WTC11 (cell line): ENCODE data around the gene RARA. TPM values are rescaled to one million over a fixed set of nuclear protein-coding genes. Genes with fewer than 3 reads are reported as not detected.

ENCODE experiments used
- ATAC-seq: fragments of 200-7000 bp; cut with Tn5 transposase; 2 replicates; pipeline ENCODE4 v1.10.0; 2021; ENCODE audit warnings: mild to moderate bottlenecking, moderate library complexity
- CTCF ChIA-PET: fragments of 300-600 bp; sonication (Branson Sonifier 250); formaldehyde crosslinking; loops from one replicate; lab custom pipeline; 2021; ENCODE audit warnings: antibody characterized with exemption; lab: Charles Lee
- POLR2A ChIA-PET: fragments of 350-600 bp; sonication (Branson Sonifier 250); formaldehyde crosslinking; loops from one replicate; lab custom pipeline; 2021; ENCODE audit warnings: antibody characterized with exemption; lab: Charles Lee
- DNase-seq: peaks from one replicate; pipeline ENCODE4 v3.0.0; 2021; ENCODE audit warnings: low spot score
- H3K27ac Mint-ChIP-seq: 2 replicates; pipeline ENCODE4 v1.8.0; 2021; ENCODE audit warnings: mixed read lengths
- H3K27me3 Mint-ChIP-seq: 2 replicates; pipeline ENCODE4 v1.8.0; 2021; ENCODE audit warnings: low read depth, mild to moderate bottlenecking, moderate library complexity, mixed read lengths
- H3K36me3 Mint-ChIP-seq: 2 replicates; pipeline ENCODE4 v1.8.0; 2021; ENCODE audit warnings: mixed read lengths
- H3K4me1 Mint-ChIP-seq: 2 replicates; pipeline ENCODE4 v1.8.0; 2022; ENCODE audit warnings: mixed read lengths
- H3K4me3 Mint-ChIP-seq: 2 replicates; pipeline ENCODE4 v1.8.0; 2021; ENCODE audit warnings: mild to moderate bottlenecking, moderate library complexity, mixed read lengths
- H3K9me3 Mint-ChIP-seq: 2 replicates; pipeline ENCODE4 v1.8.0; 2021; ENCODE audit warnings: mixed read lengths
- ATF1 ChIP-seq: sonication (generic); formaldehyde crosslinking; IDR thresholded peaks from 2 replicates; pipeline ENCODE4 v1.8.1; 2023; ENCODE audit warnings: mild to moderate bottlenecking, moderate library complexity, missing genetic modification reagents
- CREB1 ChIP-seq: sonication (generic); formaldehyde crosslinking; IDR thresholded peaks from 2 replicates; pipeline ENCODE4 v1.8.0; 2023; ENCODE audit warnings: mild to moderate bottlenecking, missing genetic modification reagents
- EMX1 ChIP-seq: fragments of 250-450 bp; sonication (Bioruptor Pico); IDR thresholded peaks from 2 replicates; pipeline ENCODE4 v1.8.0; 2021; ENCODE audit warnings: mild to moderate bottlenecking
- ETV6 ChIP-seq: sonication (generic); formaldehyde crosslinking; IDR thresholded peaks from 2 replicates; pipeline ENCODE4 v1.8.1; 2022; ENCODE audit warnings: mild to moderate bottlenecking, missing genetic modification reagents
- JAZF1 ChIP-seq: fragments of 250-450 bp; sonication (Bioruptor Pico); IDR thresholded peaks from 2 replicates; pipeline ENCODE4 v1.9.0; 2021; ENCODE audit warnings: moderate library complexity, mild to moderate bottlenecking, inconsistent platforms
- KAT7 ChIP-seq: sonication (generic); formaldehyde crosslinking; IDR thresholded peaks from 2 replicates; pipeline ENCODE4 v1.8.1; 2023; ENCODE audit warnings: missing genetic modification reagents, mild to moderate bottlenecking, borderline replicate concordance
- NR1H2 ChIP-seq: sonication (generic); formaldehyde crosslinking; IDR thresholded peaks from 2 replicates; pipeline ENCODE4 v1.9.0; 2021; ENCODE audit warnings: mild to moderate bottlenecking, moderate library complexity, missing genetic modification reagents
- NR2C2 ChIP-seq: sonication (generic); formaldehyde crosslinking; IDR thresholded peaks from 2 replicates; pipeline ENCODE4 v1.8.0; 2022; ENCODE audit warnings: mild to moderate bottlenecking, missing genetic modification reagents
- ZNF232 ChIP-seq: sonication (generic); formaldehyde crosslinking; IDR thresholded peaks from 2 replicates; pipeline ENCODE4 v1.8.0; 2022; ENCODE audit warnings: mild to moderate bottlenecking, missing genetic modification reagents
- ZNF396 ChIP-seq: fragments of 250-450 bp; sonication (Bioruptor Pico); IDR thresholded peaks from 2 replicates; pipeline ENCODE4 v1.8.0; 2021; ENCODE audit warnings: mild to moderate bottlenecking, moderate library complexity, borderline replicate concordance
- ZNF423 ChIP-seq: fragments of 250-450 bp; sonication (Bioruptor Pico); IDR thresholded peaks from 2 replicates; pipeline ENCODE4 v2.1.2; 2022; ENCODE audit warnings: mild to moderate bottlenecking, moderate library complexity
- total RNA-seq: library from RNA; stranded (reverse); gene quantifications from 3 replicates; pipeline ENCODE4 v1.2.3, GENCODE V29; 2021
- TF ChIP-seq, protein P1 (sequence below): sonication (generic); formaldehyde crosslinking; IDR thresholded peaks from 2 replicates; pipeline ENCODE4 v1.8.1; 2023; ENCODE audit warnings: mild to moderate bottlenecking, missing genetic modification reagents, borderline replicate concordance
- TF ChIP-seq, protein P2 (sequence below): sonication (generic); formaldehyde crosslinking; IDR thresholded peaks from 2 replicates; pipeline ENCODE4 v1.8.1; 2023; ENCODE audit warnings: mild to moderate bottlenecking, missing genetic modification reagents
- TF ChIP-seq, protein P3 (sequence below): sonication (generic); formaldehyde crosslinking; IDR thresholded peaks from 2 replicates; pipeline ENCODE4 v1.8.0; 2022; ENCODE audit warnings: mild to moderate bottlenecking, missing genetic modification reagents
- TF ChIP-seq, protein P4 (sequence below): sonication (generic); formaldehyde crosslinking; IDR thresholded peaks from 2 replicates; pipeline ENCODE4 v1.8.1; 2022; ENCODE audit warnings: mild to moderate bottlenecking, moderate library complexity, missing genetic modification reagents
- TF ChIP-seq, protein P5 (sequence below): sonication (generic); formaldehyde crosslinking; conservative IDR thresholded peaks from 2 replicates; pipeline ENCODE4 v1.8.1; 2022; ENCODE audit warnings: mild to moderate bottlenecking, missing genetic modification reagents
- TF ChIP-seq, protein P6 (sequence below): sonication (generic); formaldehyde crosslinking; IDR thresholded peaks from 2 replicates; pipeline ENCODE4 v1.8.0; 2023; ENCODE audit warnings: missing genetic modification reagents, mild to moderate bottlenecking, borderline replicate concordance
- TF ChIP-seq, protein P7 (sequence below): sonication (generic); formaldehyde crosslinking; IDR thresholded peaks from 2 replicates; pipeline ENCODE4 v1.8.0; 2023; ENCODE audit warnings: mild to moderate bottlenecking, missing genetic modification reagents

RARA gene
- total RNA-seq, 1 experiment from 2014 or later = 20.7 TPM

DNA sequence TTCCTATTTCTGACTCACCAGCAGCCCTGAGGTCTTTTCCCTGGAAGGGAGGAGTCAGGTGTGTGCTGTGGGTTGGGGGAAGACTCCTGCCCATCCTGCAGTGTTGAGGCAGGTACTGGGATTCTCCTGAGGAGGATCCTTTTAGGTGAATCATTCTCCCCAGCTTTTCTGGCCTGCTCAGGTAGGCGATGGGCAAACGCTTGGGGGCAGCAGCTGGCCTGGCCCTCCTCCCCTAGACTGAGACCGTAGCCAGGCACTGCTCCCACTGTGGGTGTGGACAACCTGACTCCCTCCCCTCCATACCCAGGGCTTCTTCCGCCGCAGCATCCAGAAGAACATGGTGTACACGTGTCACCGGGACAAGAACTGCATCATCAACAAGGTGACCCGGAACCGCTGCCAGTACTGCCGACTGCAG lies 40.5 kb downstream of the RARA start (continued):
- TF ChIP-seq, protein P1, sequence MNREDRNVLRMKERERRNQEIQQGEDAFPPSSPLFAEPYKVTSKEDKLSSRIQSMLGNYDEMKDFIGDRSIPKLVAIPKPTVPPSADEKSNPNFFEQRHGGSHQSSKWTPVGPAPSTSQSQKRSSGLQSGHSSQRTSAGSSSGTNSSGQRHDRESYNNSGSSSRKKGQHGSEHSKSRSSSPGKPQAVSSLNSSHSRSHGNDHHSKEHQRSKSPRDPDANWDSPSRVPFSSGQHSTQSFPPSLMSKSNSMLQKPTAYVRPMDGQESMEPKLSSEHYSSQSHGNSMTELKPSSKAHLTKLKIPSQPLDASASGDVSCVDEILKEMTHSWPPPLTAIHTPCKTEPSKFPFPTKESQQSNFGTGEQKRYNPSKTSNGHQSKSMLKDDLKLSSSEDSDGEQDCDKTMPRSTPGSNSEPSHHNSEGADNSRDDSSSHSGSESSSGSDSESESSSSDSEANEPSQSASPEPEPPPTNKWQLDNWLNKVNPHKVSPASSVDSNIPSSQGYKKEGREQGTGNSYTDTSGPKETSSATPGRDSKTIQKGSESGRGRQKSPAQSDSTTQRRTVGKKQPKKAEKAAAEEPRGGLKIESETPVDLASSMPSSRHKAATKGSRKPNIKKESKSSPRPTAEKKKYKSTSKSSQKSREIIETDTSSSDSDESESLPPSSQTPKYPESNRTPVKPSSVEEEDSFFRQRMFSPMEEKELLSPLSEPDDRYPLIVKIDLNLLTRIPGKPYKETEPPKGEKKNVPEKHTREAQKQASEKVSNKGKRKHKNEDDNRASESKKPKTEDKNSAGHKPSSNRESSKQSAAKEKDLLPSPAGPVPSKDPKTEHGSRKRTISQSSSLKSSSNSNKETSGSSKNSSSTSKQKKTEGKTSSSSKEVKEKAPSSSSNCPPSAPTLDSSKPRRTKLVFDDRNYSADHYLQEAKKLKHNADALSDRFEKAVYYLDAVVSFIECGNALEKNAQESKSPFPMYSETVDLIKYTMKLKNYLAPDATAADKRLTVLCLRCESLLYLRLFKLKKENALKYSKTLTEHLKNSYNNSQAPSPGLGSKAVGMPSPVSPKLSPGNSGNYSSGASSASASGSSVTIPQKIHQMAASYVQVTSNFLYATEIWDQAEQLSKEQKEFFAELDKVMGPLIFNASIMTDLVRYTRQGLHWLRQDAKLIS = no peak
- no peak for TF ChIP-seq KAT7 (CRISPR knock-in tag)
- TF ChIP-seq ATF1 (CRISPR knock-in tag) = no peak
- TF ChIP-seq, protein P2, sequence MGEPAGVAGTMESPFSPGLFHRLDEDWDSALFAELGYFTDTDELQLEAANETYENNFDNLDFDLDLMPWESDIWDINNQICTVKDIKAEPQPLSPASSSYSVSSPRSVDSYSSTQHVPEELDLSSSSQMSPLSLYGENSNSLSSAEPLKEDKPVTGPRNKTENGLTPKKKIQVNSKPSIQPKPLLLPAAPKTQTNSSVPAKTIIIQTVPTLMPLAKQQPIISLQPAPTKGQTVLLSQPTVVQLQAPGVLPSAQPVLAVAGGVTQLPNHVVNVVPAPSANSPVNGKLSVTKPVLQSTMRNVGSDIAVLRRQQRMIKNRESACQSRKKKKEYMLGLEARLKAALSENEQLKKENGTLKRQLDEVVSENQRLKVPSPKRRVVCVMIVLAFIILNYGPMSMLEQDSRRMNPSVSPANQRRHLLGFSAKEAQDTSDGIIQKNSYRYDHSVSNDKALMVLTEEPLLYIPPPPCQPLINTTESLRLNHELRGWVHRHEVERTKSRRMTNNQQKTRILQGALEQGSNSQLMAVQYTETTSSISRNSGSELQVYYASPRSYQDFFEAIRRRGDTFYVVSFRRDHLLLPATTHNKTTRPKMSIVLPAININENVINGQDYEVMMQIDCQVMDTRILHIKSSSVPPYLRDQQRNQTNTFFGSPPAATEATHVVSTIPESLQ (CRISPR knock-in tag) = no peak
- TF ChIP-seq, protein P3, sequence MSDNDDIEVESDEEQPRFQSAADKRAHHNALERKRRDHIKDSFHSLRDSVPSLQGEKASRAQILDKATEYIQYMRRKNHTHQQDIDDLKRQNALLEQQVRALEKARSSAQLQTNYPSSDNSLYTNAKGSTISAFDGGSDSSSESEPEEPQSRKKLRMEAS (CRISPR knock-in tag) = no peak
- no peak for TF ChIP-seq ZNF232 (CRISPR knock-in tag)
- no peak for TF ChIP-seq CREB1

DNA sequence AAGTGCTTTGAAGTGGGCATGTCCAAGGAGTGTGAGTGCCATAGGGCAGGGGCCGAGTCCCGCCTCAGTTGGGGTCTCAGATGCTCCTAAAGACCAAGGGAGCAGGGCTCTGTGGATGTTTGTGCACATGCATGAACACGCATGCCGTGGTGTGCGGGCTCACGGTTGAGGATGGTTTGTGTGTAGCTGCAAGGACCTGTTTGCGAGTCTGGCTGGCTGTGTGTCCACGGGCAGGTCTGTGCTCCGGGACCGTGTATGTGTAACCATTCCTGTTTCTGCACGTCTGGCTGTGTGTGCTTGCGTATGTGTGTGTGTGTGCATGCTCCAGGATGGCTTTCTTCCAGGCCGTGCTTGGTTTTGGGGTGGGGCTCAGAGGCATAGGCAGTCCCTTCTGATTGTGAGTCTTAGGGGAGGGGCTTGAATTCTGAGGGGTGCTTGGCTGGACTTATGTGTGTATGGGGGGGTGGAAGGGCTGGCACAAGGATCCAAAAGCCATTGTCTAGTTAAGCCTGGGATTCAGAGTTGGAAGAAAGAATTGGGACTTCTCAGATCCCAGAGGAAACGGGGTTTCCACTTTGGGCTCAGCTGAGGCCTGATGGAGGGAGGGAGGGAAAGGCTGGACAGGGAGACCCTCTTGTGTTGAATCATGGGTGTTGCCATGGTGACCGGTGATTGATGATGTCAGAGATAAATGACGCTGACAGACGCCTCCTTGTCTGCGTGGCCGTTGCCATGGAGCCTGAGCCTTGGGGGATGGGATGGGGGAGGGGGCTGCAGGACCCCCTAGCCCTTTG lies 41.1 kb downstream of the RARA start:
- H3K27ac Mint-ChIP-seq = no peak overlapping the region
- H3K4me3 Mint-ChIP-seq = peak overlapping the region; percentile 28; the same call in 1 of the 2 replicates
- DNase-seq = no peak
- peaks cover 27% of the 10 kb centered on the region for H3K27me3 Mint-ChIP-seq
- ChIA-PET POLR2A (no interaction called here), CTCF (interaction anchor here (1.5 to 6.2 kb wide), 5 partner anchors 14 to 210 kb away, joined by 6 to 259 read pairs (median 7); partner anchors contain the start of genes GJD3, RARA and WIPF2)
- peaks cover 79% of the 10 kb centered on the region for H3K4me1 Mint-ChIP-seq
- peaks cover 16% of the 10 kb centered on the region for H3K36me3 Mint-ChIP-seq
- no peaks in the 10 kb centered on the region for H3K9me3 Mint-ChIP-seq
- ATAC-seq = no peak
- TF ChIP-seq ZNF423 (CRISPR knock-in tag) (no peak), NR2C2 (no peak), ATF1 (CRISPR knock-in tag) (no peak), ETV6 (no peak), EMX1 (no peak), ZNF396 (CRISPR knock-in tag) (no peak), JAZF1 (no peak), NR1H2 (CRISPR knock-in tag) (no peak)
- TF ChIP-seq, protein P4, sequence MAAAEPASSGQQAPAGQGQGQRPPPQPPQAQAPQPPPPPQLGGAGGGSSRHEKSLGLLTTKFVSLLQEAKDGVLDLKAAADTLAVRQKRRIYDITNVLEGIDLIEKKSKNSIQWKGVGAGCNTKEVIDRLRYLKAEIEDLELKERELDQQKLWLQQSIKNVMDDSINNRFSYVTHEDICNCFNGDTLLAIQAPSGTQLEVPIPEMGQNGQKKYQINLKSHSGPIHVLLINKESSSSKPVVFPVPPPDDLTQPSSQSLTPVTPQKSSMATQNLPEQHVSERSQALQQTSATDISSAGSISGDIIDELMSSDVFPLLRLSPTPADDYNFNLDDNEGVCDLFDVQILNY (CRISPR knock-in tag) = no peak
- TF ChIP-seq, protein P5, sequence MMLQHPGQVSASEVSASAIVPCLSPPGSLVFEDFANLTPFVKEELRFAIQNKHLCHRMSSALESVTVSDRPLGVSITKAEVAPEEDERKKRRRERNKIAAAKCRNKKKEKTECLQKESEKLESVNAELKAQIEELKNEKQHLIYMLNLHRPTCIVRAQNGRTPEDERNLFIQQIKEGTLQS (CRISPR knock-in tag) = no peak
- TF ChIP-seq, protein P6, sequence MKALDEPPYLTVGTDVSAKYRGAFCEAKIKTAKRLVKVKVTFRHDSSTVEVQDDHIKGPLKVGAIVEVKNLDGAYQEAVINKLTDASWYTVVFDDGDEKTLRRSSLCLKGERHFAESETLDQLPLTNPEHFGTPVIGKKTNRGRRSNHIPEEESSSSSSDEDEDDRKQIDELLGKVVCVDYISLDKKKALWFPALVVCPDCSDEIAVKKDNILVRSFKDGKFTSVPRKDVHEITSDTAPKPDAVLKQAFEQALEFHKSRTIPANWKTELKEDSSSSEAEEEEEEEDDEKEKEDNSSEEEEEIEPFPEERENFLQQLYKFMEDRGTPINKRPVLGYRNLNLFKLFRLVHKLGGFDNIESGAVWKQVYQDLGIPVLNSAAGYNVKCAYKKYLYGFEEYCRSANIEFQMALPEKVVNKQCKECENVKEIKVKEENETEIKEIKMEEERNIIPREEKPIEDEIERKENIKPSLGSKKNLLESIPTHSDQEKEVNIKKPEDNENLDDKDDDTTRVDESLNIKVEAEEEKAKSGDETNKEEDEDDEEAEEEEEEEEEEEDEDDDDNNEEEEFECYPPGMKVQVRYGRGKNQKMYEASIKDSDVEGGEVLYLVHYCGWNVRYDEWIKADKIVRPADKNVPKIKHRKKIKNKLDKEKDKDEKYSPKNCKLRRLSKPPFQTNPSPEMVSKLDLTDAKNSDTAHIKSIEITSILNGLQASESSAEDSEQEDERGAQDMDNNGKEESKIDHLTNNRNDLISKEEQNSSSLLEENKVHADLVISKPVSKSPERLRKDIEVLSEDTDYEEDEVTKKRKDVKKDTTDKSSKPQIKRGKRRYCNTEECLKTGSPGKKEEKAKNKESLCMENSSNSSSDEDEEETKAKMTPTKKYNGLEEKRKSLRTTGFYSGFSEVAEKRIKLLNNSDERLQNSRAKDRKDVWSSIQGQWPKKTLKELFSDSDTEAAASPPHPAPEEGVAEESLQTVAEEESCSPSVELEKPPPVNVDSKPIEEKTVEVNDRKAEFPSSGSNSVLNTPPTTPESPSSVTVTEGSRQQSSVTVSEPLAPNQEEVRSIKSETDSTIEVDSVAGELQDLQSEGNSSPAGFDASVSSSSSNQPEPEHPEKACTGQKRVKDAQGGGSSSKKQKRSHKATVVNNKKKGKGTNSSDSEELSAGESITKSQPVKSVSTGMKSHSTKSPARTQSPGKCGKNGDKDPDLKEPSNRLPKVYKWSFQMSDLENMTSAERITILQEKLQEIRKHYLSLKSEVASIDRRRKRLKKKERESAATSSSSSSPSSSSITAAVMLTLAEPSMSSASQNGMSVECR (CRISPR knock-in tag) = no peak
- TF ChIP-seq, protein P7, sequence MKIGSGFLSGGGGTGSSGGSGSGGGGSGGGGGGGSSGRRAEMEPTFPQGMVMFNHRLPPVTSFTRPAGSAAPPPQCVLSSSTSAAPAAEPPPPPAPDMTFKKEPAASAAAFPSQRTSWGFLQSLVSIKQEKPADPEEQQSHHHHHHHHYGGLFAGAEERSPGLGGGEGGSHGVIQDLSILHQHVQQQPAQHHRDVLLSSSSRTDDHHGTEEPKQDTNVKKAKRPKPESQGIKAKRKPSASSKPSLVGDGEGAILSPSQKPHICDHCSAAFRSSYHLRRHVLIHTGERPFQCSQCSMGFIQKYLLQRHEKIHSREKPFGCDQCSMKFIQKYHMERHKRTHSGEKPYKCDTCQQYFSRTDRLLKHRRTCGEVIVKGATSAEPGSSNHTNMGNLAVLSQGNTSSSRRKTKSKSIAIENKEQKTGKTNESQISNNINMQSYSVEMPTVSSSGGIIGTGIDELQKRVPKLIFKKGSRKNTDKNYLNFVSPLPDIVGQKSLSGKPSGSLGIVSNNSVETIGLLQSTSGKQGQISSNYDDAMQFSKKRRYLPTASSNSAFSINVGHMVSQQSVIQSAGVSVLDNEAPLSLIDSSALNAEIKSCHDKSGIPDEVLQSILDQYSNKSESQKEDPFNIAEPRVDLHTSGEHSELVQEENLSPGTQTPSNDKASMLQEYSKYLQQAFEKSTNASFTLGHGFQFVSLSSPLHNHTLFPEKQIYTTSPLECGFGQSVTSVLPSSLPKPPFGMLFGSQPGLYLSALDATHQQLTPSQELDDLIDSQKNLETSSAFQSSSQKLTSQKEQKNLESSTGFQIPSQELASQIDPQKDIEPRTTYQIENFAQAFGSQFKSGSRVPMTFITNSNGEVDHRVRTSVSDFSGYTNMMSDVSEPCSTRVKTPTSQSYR (CRISPR knock-in tag) = no peak
